Ascending aorta (tissue), 2 donors: ENCODE data around the gene CACNA2D3. TPM values are rescaled to one million over a fixed set of nuclear protein-coding genes. Genes with fewer than 3 reads are reported as not detected.
A peak's percentile ranks its signal among the peaks of the same experiment; 100 is the strongest.

Source experiments
- DNase-seq, 2 donors: peaks; one replicate each; pipeline ENCODE4 v3.0.0-alpha.2; 2019; ENCODE audit warnings: low spot score in 2 of 2
- H3K27ac ChIP-seq, 2 donors: fragments of 200-600 bp; sonication (generic); one replicate each; pipeline ENCODE4 v1.5.1; 2016 to 2017; ENCODE audit warnings: mild to moderate bottlenecking in 1 of 2
- H3K27me3 ChIP-seq: fragments of 200-600 bp; sonication (generic); one replicate; pipeline ENCODE4 v1.5.1; 2017
- H3K36me3 ChIP-seq, 2 donors: fragments of 200-600 bp; sonication (generic); one replicate each; pipeline ENCODE4 v1.5.1; 2016
- H3K4me1 ChIP-seq, 2 donors: fragments of 200-600 bp; sonication (generic); one replicate each; pipeline ENCODE4 v1.5.1; 2016 to 2017; ENCODE audit warnings: mild to moderate bottlenecking in 1 of 2
- H3K4me3 ChIP-seq, 2 donors: fragments of 200-600 bp; sonication (generic); one replicate each; pipeline ENCODE4 v1.5.1; 2016 to 2017; ENCODE audit warnings: mild to moderate bottlenecking in 1 of 2
- H3K9me3 ChIP-seq, 2 donors: fragments of 200-600 bp; sonication (generic); one replicate each; pipeline ENCODE4 v1.5.1; 2016
- intact Hi-C: fragments of 100-400 bp; cut with DNase I; formaldehyde crosslinking; loops from one replicate; pipeline ENCODE4 v1.15.1; 2023
- total RNA-seq: library from RNA; depleted of rRNA; stranded (reverse); fragments of >200 nt; gene quantifications from one replicate; pipeline ENCODE4 v1.1.0, GENCODE V29; 2016
- TF ChIP-seq, protein P1 (sequence below), 3 experiments: fragments of 200-600 bp in 2 of 3; fragments of 450-650 bp in 1 of 3; sonication (generic) in 2 of 3; IDR thresholded peaks; one replicate each; pipeline ENCODE4 v1.5.1; 2016 to 2019; ENCODE audit warnings: antibody characterized with exemption in 3 of 3, mild to moderate bottlenecking in 1 of 3, moderate library complexity in 1 of 3

The CACNA2D3 gene
- total RNA-seq, 1 donor from 2014 or later = not detected

DNA sequence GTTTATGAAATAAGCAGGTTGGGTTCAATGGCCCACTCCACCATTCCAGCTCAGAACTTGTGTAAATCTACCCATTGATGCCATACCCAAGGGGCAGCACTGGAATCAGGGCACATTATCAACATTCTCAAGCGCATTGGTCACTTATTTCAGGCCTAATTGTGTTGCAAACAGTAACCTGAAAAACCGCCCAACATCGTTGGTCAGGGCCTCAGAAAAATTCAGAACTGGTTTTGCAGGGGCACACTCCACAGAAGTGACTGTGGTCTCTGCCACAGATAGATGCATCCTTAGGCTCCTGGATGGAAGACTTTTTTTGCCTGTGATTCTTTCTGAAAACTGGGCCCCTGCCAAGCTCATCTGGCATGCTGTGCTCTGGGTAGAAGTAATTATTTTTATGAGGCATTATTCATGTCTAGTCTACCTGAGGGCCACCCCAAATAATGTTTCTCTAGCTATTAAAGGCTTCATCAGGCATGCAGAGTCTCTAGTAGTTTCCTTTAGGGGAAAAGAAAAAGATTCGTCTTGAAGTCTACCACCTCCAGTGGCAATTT lies 827.2 kb downstream of the CACNA2D3 start:
- Histone ChIP-seq H3K9me3 (no peaks in the 10 kb centered on the region), H3K27me3 (no peaks in the 10 kb centered on the region), H3K4me1 (no peaks in the 10 kb centered on the region), H3K4me3 (no peak overlapping the region), H3K36me3 (no peaks in the 10 kb centered on the region), H3K27ac (no peak overlapping the region)
- DNase-seq = no peak
- TF ChIP-seq, protein P1, sequence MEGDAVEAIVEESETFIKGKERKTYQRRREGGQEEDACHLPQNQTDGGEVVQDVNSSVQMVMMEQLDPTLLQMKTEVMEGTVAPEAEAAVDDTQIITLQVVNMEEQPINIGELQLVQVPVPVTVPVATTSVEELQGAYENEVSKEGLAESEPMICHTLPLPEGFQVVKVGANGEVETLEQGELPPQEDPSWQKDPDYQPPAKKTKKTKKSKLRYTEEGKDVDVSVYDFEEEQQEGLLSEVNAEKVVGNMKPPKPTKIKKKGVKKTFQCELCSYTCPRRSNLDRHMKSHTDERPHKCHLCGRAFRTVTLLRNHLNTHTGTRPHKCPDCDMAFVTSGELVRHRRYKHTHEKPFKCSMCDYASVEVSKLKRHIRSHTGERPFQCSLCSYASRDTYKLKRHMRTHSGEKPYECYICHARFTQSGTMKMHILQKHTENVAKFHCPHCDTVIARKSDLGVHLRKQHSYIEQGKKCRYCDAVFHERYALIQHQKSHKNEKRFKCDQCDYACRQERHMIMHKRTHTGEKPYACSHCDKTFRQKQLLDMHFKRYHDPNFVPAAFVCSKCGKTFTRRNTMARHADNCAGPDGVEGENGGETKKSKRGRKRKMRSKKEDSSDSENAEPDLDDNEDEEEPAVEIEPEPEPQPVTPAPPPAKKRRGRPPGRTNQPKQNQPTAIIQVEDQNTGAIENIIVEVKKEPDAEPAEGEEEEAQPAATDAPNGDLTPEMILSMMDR (IDR thresholded peaks at IDR 0.05) = no peak
- intact Hi-C loops = no loop called here

DNA sequence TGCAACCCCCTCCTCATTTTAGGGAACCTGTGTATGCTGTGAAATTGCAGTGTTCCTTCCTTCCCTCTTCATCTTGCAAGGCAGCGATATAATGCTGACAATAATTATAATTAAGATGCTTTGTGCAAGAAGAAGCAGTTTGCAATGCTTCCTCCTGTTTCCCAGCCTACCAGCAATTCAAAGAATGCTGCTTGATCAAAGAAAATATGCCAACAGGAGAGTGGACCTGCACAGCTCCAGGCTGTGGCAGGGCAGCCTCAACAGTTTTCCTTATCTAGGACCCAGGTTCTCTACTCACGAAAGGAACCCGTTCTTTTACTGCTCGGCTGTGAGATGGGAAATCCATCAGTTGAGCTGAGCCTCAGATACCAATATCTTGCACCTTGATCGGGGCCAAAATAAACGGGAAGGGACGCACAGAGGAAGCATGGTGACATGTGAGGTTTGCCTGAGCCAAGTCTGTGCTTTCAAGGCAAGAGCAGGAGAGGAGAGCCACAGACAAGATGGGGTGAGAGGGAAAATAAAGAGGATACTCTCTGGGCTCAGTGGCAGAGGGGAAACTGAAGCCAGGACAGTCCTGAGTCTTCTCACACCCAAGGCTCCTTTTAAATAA lies 828.1 kb downstream of the CACNA2D3 start:
- intact Hi-C loops = no loop called here
- no peak overlapping the region for H3K4me3 ChIP-seq
- no peaks in the 10 kb centered on the region for H3K36me3 ChIP-seq
- DNase-seq = no peak
- H3K9me3 ChIP-seq = no peaks in the 10 kb centered on the region
- no peak overlapping the region for H3K27ac ChIP-seq
- H3K27me3 ChIP-seq = no peaks in the 10 kb centered on the region
- TF ChIP-seq, protein P1 (IDR thresholded peaks at IDR 0.05) = no peak
- no peaks in the 10 kb centered on the region for H3K4me1 ChIP-seq

DNA sequence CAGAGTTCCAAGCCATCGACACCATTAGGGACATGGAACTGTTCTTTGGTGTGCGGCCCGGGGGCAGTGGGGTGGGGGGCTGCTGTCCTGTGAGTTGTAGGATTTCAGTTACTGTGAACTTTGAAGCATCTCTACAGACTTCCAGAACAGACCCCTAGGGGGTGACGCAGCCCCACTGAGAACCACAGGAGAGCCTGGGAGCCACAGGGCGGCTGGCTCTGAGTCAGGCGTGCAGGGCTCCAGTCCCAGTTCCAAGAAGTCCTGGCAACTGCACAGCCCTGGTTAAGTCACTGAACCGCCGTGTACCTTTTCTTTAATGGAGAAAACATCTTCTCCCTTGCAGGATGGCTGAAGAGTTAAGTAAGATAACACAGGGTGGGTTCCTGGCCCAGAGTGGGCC lies 829.1 kb downstream of the CACNA2D3 start:
- DNase-seq = peak; percentile 14 to 73
- Histone ChIP-seq H3K9me3 (no peaks in the 10 kb centered on the region), H3K27me3 (no peaks in the 10 kb centered on the region), H3K36me3 (no peaks in the 10 kb centered on the region), H3K27ac (no peak overlapping the region), H3K4me1 (no peaks in the 10 kb centered on the region), H3K4me3 (no peak overlapping the region)
- intact Hi-C loops = no loop called here
- TF ChIP-seq, protein P1 (IDR thresholded peaks at IDR 0.05) = peak; percentile 18 to 49 (median 38)

DNA sequence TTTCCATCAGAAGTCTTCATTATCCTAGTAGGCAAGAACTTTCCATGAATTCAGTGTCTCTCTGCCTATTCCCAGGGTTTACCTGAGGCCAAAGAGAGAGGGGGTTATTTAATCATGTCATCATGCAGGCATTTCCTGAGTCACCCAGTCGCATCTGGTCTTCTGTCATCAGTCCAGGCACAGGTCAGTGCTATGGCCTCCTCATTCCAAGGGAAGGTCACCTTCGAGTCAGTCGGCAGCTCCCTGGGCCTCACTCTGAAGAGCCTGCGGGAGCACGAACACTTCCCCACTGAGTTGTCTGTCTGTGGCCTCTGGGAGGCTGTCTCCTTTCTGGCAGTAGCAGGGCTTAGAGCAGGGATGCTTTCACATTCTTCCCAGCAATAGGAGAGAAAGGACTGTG lies 831.7 kb downstream of the CACNA2D3 start:
- Histone ChIP-seq H3K27ac (no peak overlapping the region), H3K27me3 (no peaks in the 10 kb centered on the region), H3K4me1 (no peaks in the 10 kb centered on the region), H3K4me3 (no peak overlapping the region), H3K9me3 (no peaks in the 10 kb centered on the region), H3K36me3 (no peaks in the 10 kb centered on the region)
- intact Hi-C loops = no loop called here
- DNase-seq = no peak
- TF ChIP-seq, protein P1 (IDR thresholded peaks at IDR 0.05) = no peak

DNA sequence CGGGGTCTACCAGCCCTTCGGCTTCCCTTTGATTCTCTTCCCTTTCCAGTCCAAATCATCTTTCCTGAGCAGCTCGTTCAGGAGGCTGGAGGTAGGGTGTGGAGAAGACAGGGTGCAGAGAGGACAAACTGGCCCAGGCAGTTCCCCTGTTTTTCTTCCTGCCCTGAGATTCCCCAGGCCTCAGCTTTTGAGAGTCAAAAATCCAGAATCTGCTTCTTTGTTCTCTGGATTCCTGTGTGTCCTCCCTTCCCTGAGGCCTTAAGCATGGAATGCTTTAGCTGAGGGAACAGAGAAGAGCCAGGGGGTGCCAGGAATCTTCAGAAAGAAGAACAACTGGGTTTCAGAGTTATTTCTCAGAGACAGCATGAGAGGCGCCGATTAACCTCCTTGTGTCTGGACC lies 832.2 kb downstream of the CACNA2D3 start:
- Histone ChIP-seq H3K27me3 (no peaks in the 10 kb centered on the region), H3K4me1 (no peaks in the 10 kb centered on the region), H3K9me3 (no peaks in the 10 kb centered on the region), H3K4me3 (no peak overlapping the region), H3K27ac (no peak overlapping the region), H3K36me3 (no peaks in the 10 kb centered on the region)
- intact Hi-C loops = no loop called here
- TF ChIP-seq, protein P1 (IDR thresholded peaks at IDR 0.05) = no peak
- no peak for DNase-seq
